ENCODE results near the gene ZNF888. TPM values are rescaled to one million over a fixed set of nuclear protein-coding genes. Genes with fewer than 3 reads are reported as not detected.
"Not testable (repeated sequence)": the region's sequence is repeated elsewhere in the genome, so short reads cannot be mapped to it uniquely, and the experiment has no call there.

ZNF888 gene
- total and polyA plus RNA-seq, 9 donors: 1.9 to 4.2 (median 3.1) TPM

DNA sequence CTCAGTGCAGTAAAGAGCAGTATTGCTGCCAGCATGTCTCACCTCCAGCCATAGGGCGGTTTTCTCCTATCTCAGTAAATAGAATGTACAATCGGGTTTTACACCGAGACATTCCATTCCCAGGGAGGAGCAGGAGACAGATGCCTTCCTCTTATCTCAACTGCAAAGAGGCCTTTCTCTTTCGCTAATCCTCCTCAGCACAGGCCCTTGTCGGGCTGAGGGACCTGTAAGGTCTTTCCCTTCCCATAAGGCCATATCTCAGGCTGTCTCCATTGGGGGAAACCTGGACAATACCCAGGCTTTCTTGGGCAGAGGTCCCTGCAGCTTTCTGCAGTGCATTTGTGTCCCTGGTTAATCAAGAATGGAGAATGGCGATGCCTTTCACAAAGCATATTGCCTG, 50.2 kb downstream of the ZNF888 start:
- H3K4me1 ChIP-seq (ENCODE audit: control insufficient read depth, insufficient read depth, low read length); H3K9me3 ChIP-seq (replicated peaks; ENCODE audit: control insufficient read depth, low read depth, low read length); H3K4me3 ChIP-seq (ENCODE audit: low read length); H3K27ac ChIP-seq (ENCODE audit: low read length); H3K27me3 ChIP-seq (ENCODE audit: control insufficient read depth, insufficient read depth, low read length); H3K36me3 ChIP-seq (ENCODE audit: control insufficient read depth, insufficient read depth, low read length); DNase-seq: not testable (repeated sequence)
- WGBS (ENCODE audit: insufficient coverage): 67% methylated on average over 2 of the region's 6 CpGs

- no peak for DNase-seq
- whole genome bisulfite sequencing (ENCODE audit: insufficient coverage): 45% methylated on average over 2 of the region's 3 CpGs
- no peaks in the 10 kb centered on the region for H3K9me3 ChIP-seq (replicated peaks; ENCODE audit: control insufficient read depth, low read depth, low read length)
Measured at GRCh38 chr19:52871466-52871865, 51.8 kb downstream of the ZNF888 start.

DNA sequence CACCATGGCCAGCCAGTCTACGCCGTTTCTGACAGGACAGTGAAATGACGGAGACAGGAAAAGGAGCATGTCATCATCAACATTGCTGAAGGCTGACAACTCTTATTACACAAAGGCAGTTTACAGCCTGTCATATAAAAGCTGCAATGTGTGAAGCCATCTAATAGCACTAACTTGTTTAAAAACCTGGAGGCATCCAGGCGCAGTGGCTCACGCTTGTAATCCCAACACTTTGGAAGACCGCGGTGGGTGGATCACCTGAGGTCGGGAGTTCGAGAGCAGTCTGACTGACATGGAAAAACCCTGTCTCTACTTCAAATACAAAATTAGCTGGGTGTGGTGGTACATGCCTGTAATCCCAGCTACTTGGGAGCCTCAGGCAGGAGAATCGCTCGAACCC, 55.2 kb downstream of the ZNF888 start:
- 100% methylated on average over 3 of the region's 11 CpGs for WGBS (ENCODE audit: insufficient coverage)

More at GRCh38 chr19:52871466-52871865, 51.8 kb downstream of the ZNF888 start:
- no peaks in the 10 kb centered on the region for H3K4me1 ChIP-seq (ENCODE audit: control insufficient read depth, insufficient read depth, low read length)
- H3K27me3 ChIP-seq (ENCODE audit: control insufficient read depth, insufficient read depth, low read length): no peaks in the 10 kb centered on the region
- no peak overlapping the region for H3K4me3 ChIP-seq (ENCODE audit: low read length)
- no peak overlapping the region for H3K27ac ChIP-seq (ENCODE audit: low read length)
- H3K36me3 ChIP-seq (ENCODE audit: control insufficient read depth, insufficient read depth, low read length): no peaks in the 10 kb centered on the region

DNA sequence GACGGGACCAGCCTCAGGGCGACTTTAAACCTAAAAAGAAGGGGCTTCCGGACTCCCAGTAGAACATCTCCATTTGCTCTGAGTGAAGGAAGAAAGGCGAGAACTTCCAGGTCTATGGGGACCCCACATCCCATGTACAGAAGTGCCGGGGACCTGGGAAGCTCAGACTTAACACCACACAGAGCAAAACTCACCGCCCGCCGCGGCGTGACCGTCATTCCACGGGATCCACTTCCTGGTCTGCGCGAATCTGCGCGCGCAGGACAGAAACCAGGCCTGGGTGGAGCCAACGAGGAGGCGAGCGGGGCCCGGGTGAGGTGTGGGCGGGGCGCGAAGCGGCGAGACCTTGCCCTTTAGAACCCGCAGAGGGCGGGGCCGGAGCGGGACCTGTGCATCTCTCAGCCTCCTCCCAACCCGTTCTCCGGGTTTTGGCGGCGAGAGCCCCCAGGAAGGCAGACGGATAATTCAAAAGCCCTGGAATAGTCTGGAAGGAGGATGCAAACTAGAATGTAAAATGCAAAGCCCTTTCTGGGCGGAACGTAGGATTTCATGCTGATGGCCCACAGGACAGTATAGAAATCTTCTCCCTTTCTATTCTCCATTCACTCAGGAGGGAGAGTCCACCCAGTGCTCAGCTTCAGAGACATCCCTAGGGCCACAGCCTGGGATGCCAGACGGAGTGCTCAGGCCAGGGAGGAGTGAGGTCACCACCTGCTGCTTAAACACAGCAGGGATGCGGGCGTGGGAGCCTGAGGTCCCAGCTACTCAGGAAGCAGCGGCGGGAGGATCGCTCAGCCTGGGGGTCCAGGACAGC, 65.6 kb downstream of the ZNF888 start, which contains the start of gene ZNF468:
Gene ZNF468 (minus strand): TSS at position 242 of the 814 bp plus-strand sequence. CDS start 3,347 bp downstream, outside the sequence.
- H3K27ac ChIP-seq (ENCODE audit: low read length): peak within 1 kb of the TSS; percentile 83
- peak within 1 kb of the TSS; percentile 68 for H3K4me3 ChIP-seq (ENCODE audit: low read length)
- H3K9me3 ChIP-seq (replicated peaks; ENCODE audit: control insufficient read depth, low read depth, low read length); H3K4me1 ChIP-seq (ENCODE audit: control insufficient read depth, insufficient read depth, low read length); H3K27me3 ChIP-seq (ENCODE audit: control insufficient read depth, insufficient read depth, low read length); H3K36me3 ChIP-seq (ENCODE audit: control insufficient read depth, insufficient read depth, low read length): not testable (repeated sequence)
- peak; percentile 76 for DNase-seq
- 3% methylated on average over 6 of the region's 43 CpGs for WGBS (ENCODE audit: insufficient coverage)

More for the DNA sequence above, 55.2 kb downstream of the ZNF888 start:
- H3K36me3 ChIP-seq (ENCODE audit: control insufficient read depth, insufficient read depth, low read length); H3K27me3 ChIP-seq (ENCODE audit: control insufficient read depth, insufficient read depth, low read length); H3K27ac ChIP-seq (ENCODE audit: low read length); H3K4me3 ChIP-seq (ENCODE audit: low read length); H3K4me1 ChIP-seq (ENCODE audit: control insufficient read depth, insufficient read depth, low read length); DNase-seq; H3K9me3 ChIP-seq (replicated peaks; ENCODE audit: control insufficient read depth, low read depth, low read length): not testable (repeated sequence)

DNA sequence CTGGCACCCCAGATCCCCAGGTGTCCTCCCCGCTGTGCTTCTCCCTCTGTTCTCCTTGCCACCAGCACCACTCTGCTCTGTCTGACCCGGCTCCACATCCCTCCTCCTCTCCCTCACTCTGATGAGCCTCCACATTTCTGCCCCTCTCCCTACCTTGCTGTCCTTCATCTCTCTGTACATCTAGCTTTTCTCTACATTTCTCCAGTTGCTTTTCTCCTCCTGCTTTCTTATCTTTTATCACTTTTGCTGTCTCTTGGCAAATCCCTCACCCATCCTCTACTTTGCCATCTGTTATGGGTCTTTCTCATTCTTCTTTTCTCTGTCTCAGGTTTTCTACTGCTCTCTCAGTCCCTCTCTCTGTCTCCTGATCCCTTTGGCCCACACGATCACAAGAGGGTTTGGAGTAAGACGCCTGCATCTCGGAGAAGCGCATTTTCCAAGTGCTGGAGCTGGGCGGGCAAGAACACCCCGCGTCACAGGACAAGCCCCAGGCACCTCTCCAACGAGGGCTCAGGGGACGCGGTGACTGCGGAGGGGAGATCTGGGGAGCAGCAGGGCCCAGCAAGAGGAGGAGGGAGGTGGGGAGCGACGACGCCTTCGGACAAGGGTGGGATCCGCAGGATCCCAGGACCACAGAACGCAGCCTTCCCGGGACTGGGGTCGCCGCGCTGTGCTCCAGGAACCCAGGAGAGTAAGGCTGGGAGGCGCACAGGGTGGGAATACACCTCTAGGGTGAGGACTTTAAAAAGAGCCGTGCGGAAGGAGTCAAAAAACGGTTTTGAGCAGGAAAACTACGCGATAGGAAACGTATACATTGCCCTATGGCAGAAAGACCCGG, 66.5 kb downstream of the ZNF888 start:
- Histone ChIP-seq H3K4me3 (ENCODE audit: low read length) (peak overlapping the region; percentile 68), H3K27ac (ENCODE audit: low read length) (peak overlapping the region; percentile 69)
- not testable (repeated sequence) for H3K4me1 ChIP-seq (ENCODE audit: control insufficient read depth, insufficient read depth, low read length); H3K27me3 ChIP-seq (ENCODE audit: control insufficient read depth, insufficient read depth, low read length); H3K9me3 ChIP-seq (replicated peaks; ENCODE audit: control insufficient read depth, low read depth, low read length); H3K36me3 ChIP-seq (ENCODE audit: control insufficient read depth, insufficient read depth, low read length)
- WGBS (ENCODE audit: insufficient coverage): 1% methylated on average over 16 of the region's 31 CpGs
- DNase-seq: peak; percentile 10

Other genes starting within 250 kb of the ZNF888 start
- gene ZNF611, start 188.4 kb downstream of the ZNF888 start, total RNA-seq: 9.0 TPM
- gene ZNF611, start 188.4 kb downstream of the ZNF888 start, polyA plus RNA-seq (ENCODE audit: insufficient read depth in 1 of 8, insufficient read length in 8 of 8, low replicate concordance in 1 of 8): 10 to 100 TPM in 1 of 8 donors, 1 to 10 TPM in 7; 4.9 to 10.5 (median 6.8) TPM
- 2.8 TPM for gene ZNF600, start 136.6 kb downstream of the ZNF888 start, total RNA-seq
- gene ZNF600, start 136.6 kb downstream of the ZNF888 start, polyA plus RNA-seq (ENCODE audit: insufficient read depth in 1 of 8, insufficient read length in 8 of 8, low replicate concordance in 1 of 8): 1 to 10 TPM; 1.4 to 4.7 (median 2.6) TPM
- gene ZNF28, start 101.8 kb downstream of the ZNF888 start, total RNA-seq: 14.9 TPM
- 10 to 100 TPM in 1 of 8 donors, 1 to 10 TPM in 7; 4.6 to 11.8 (median 8.3) TPM for gene ZNF28, start 101.8 kb downstream of the ZNF888 start, polyA plus RNA-seq (ENCODE audit: insufficient read depth in 1 of 8, insufficient read length in 8 of 8, low replicate concordance in 1 of 8)
- 19.9 TPM for gene ZNF468, start 65.8 kb downstream of the ZNF888 start, total RNA-seq
- gene ZNF468, start 65.8 kb downstream of the ZNF888 start, polyA plus RNA-seq (ENCODE audit: insufficient read depth in 1 of 8, insufficient read length in 8 of 8, low replicate concordance in 1 of 8): 10 to 100 TPM; 13.8 to 21.9 (median 16.7) TPM
- gene ZNF320, start 25.8 kb downstream of the ZNF888 start, total RNA-seq: 14.8 TPM
- 10 to 100 TPM in 6 of 8 donors, 1 to 10 TPM in 2; 8.3 to 29.4 (median 11.7) TPM for gene ZNF320, start 25.8 kb downstream of the ZNF888 start, polyA plus RNA-seq (ENCODE audit: insufficient read depth in 1 of 8, insufficient read length in 8 of 8, low replicate concordance in 1 of 8)
- 10.7 TPM for gene ZNF816, start 39.5 kb upstream of the ZNF888 start, total RNA-seq
- gene ZNF816, start 39.5 kb upstream of the ZNF888 start, polyA plus RNA-seq (ENCODE audit: insufficient read depth in 1 of 8, insufficient read length in 8 of 8, low replicate concordance in 1 of 8): 1 to 10 TPM; 5.8 to 7.3 (median 6.3) TPM
- gene ERVV-1, start 90.5 kb upstream of the ZNF888 start, total RNA-seq: 0.04 TPM
- under 1 TPM in 3 of 8 donors, not detected in 5; 0.07 to 0.08 (median 0.08) TPM for gene ERVV-1, start 90.5 kb upstream of the ZNF888 start, polyA plus RNA-seq (ENCODE audit: insufficient read depth in 1 of 8, insufficient read length in 8 of 8, low replicate concordance in 1 of 8)
- not detected for gene ERVV-2, start 121.3 kb upstream of the ZNF888 start, total RNA-seq
- gene ERVV-2, start 121.3 kb upstream of the ZNF888 start, polyA plus RNA-seq (ENCODE audit: insufficient read depth in 1 of 8, insufficient read length in 8 of 8, low replicate concordance in 1 of 8): under 1 TPM in 1 of 8 donors, not detected in 7; 0.05 TPM
- 27.5 TPM for gene ZNF160, start 180.0 kb upstream of the ZNF888 start, total RNA-seq
- gene ZNF160, start 180.0 kb upstream of the ZNF888 start, polyA plus RNA-seq (ENCODE audit: insufficient read depth in 1 of 8, insufficient read length in 8 of 8, low replicate concordance in 1 of 8): 10 to 100 TPM; 15.7 to 26.0 (median 18.8) TPM
- 13.0 TPM for gene ZNF415, start 209.5 kb upstream of the ZNF888 start, total RNA-seq
- gene ZNF415, start 209.5 kb upstream of the ZNF888 start, polyA plus RNA-seq (ENCODE audit: insufficient read depth in 1 of 8, insufficient read length in 8 of 8, low replicate concordance in 1 of 8): 10 to 100 TPM in 6 of 8 donors, 1 to 10 TPM in 2; 9.2 to 13.4 (median 12.3) TPM
- 9.6 TPM for gene ZNF347, start 235.6 kb upstream of the ZNF888 start, total RNA-seq
- gene ZNF347, start 235.6 kb upstream of the ZNF888 start, polyA plus RNA-seq (ENCODE audit: insufficient read depth in 1 of 8, insufficient read length in 8 of 8, low replicate concordance in 1 of 8): 1 to 10 TPM; 4.5 to 8.5 (median 6.0) TPM

All from muscle of leg (tissue), 11 donors.